NK-92 (cell line): ENCODE measurements around the gene TEPSIN.
"Not testable (repeated sequence)": the region's sequence is repeated elsewhere in the genome, so short reads cannot be mapped to it uniquely, and the experiment has no call there.

Source experiments
- DNase-seq: peaks from one replicate; lab custom pipeline; 2025; ENCODE audit not compliant: unreplicated experiment; lab: John Stamatoyannopoulos, UW

The TEPSIN gene

GRCh38 chr17:81237591-81238489, 1.0 kb downstream of the TEPSIN start:
- DNase-seq: no peak

GRCh38 chr17:81236784-81237183, 2.1 kb downstream of the TEPSIN start:
- no peak for DNase-seq

- no peak for DNase-seq
These were observed 2.8 kb downstream of the TEPSIN start for GRCh38 chr17:81235822-81236740.

- DNase-seq: no peak
These were observed 3.7 kb downstream of the TEPSIN start for GRCh38 chr17:81234940-81235821.

- DNase-seq: no peak
These were observed 4.4 kb downstream of the TEPSIN start for GRCh38 chr17:81234506-81234855.

GRCh38 chr17:81233811-81234505, 4.9 kb downstream of the TEPSIN start:
- no peak for DNase-seq

GRCh38 chr17:81233316-81233715, 5.5 kb downstream of the TEPSIN start:
- DNase-seq: no peak

- DNase-seq: no peak
These were observed 6.1 kb downstream of the TEPSIN start for GRCh38 chr17:81232616-81233241.

- no peak for DNase-seq
These were observed 6.9 kb downstream of the TEPSIN start for GRCh38 chr17:81231766-81232581.

GRCh38 chr17:81231121-81231645, 7.7 kb downstream of the TEPSIN start:
- DNase-seq: no peak

- no peak for DNase-seq
These were observed 8.6 kb downstream of the TEPSIN start for GRCh38 chr17:81230043-81230820.

GRCh38 chr17:81229666-81229920, 9.3 kb downstream of the TEPSIN start:
- DNase-seq: no peak

GRCh38 chr17:81228834-81229665, 9.8 kb downstream of the TEPSIN start:
- DNase-seq: no peak

- DNase-seq: no peak
These were observed 10.4 kb downstream of the TEPSIN start for GRCh38 chr17:81228420-81228819.

GRCh38 chr17:81227630-81228029, 11.2 kb downstream of the TEPSIN start:
- not testable (repeated sequence) for DNase-seq

- no peak for DNase-seq
These were observed 15.1 kb downstream of the TEPSIN start for GRCh38 chr17:81223762-81224130.
